ENCODE results near the gene FOXL1. TPM values are rescaled to one million over a fixed set of nuclear protein-coding genes. Genes with fewer than 3 reads are reported as not detected.

The FOXL1 gene
- total and polyA plus RNA-seq, 9 donors = 0.10 to 1.3 (median 0.44) TPM; not detected in 1

- Histone ChIP-seq H3K4me1 (ENCODE audit: insufficient read depth) (peaks cover 7% of the 10 kb centered on the region), H3K36me3 (no peaks in the 10 kb centered on the region), H3K27ac (no peak overlapping the region), H3K4me3 (no peak overlapping the region), H3K9me3 (no peaks in the 10 kb centered on the region), H3K27me3 (no peaks in the 10 kb centered on the region)
- 63 to 65% (median 64%) methylated on average over 28 of the region's 28 CpGs for WGBS, 3 donors
- intact Hi-C loops (cut with DNase I) = no loop called here
- DNase-seq = no peak
- no peak for TF ChIP-seq CTCF (IDR thresholded peaks at IDR 0.05)
- no peak for TF ChIP-seq POLR2A (IDR thresholded peaks at IDR 0.05)
- TF ChIP-seq EP300 (IDR thresholded peaks at IDR 0.05) = no peak
These were observed 19.8 kb upstream of the FOXL1 start for GRCh38 chr16:86558355-86559193.

- Histone ChIP-seq H3K4me3 (no peak overlapping the region), H3K36me3 (no peaks in the 10 kb centered on the region), H3K4me1 (ENCODE audit: insufficient read depth) (peaks cover 4% of the 10 kb centered on the region), H3K27ac (no peak overlapping the region), H3K9me3 (no peaks in the 10 kb centered on the region), H3K27me3 (no peaks in the 10 kb centered on the region)
- intact Hi-C loops (cut with DNase I) = loop anchor here in 1 of 4 donors (10.0 kb wide), 2 partner anchors 495 to 715 kb away; no protein-coding TSS in a partner anchor
- no peak for DNase-seq
- WGBS, 3 donors = 75 to 87% (median 75%) methylated on average over 9 of the region's 9 CpGs
- no peak for TF ChIP-seq POLR2A (IDR thresholded peaks at IDR 0.05)
- TF ChIP-seq CTCF (IDR thresholded peaks at IDR 0.05) = no peak
- TF ChIP-seq EP300 (IDR thresholded peaks at IDR 0.05) = no peak
These were observed 18.5 kb upstream of the FOXL1 start for GRCh38 chr16:86559802-86560305.

GRCh38 chr16:86562356-86562755 lies 16.0 kb upstream of the FOXL1 start:
- DNase-seq = no peak
- WGBS, 3 donors = 79 to 88% (median 81%) methylated on average over 6 of the region's 6 CpGs
- no peak overlapping the region for H3K4me3 ChIP-seq
- intact Hi-C loops (cut with DNase I) = loop anchor here in 1 of 4 donors (10.0 kb wide), 2 partner anchors 492 to 712 kb away; no protein-coding TSS in a partner anchor
- no peak overlapping the region for H3K27ac ChIP-seq
- H3K9me3 ChIP-seq = no peaks in the 10 kb centered on the region
- TF ChIP-seq POLR2A (IDR thresholded peaks at IDR 0.05) = no peak
- no peak for TF ChIP-seq CTCF (IDR thresholded peaks at IDR 0.05)
- TF ChIP-seq EP300 (IDR thresholded peaks at IDR 0.05) = no peak
- peaks cover 4% of the 10 kb centered on the region for H3K4me1 ChIP-seq (ENCODE audit: insufficient read depth)
- no peaks in the 10 kb centered on the region for H3K27me3 ChIP-seq
- no peaks in the 10 kb centered on the region for H3K36me3 ChIP-seq

- intact Hi-C loops (cut with DNase I) = loop anchor here in 2 of 4 donors (2.0 to 10.0 kb wide), 3 partner anchors 491 to 715 kb away; no protein-coding TSS in a partner anchor
- no peak overlapping the region for H3K27ac ChIP-seq
- H3K27me3 ChIP-seq = no peaks in the 10 kb centered on the region
- TF ChIP-seq CTCF (IDR thresholded peaks at IDR 0.05) (peak; percentile 98), POLR2A (IDR thresholded peaks at IDR 0.05) (no peak), EP300 (IDR thresholded peaks at IDR 0.05) (no peak)
- H3K4me3 ChIP-seq = peak overlapping the region; percentile 9
- peak; percentile 74 to 93 (median 86) for DNase-seq
- 1% methylated on average over 41 of the region's 41 CpGs for WGBS, 3 donors
- peaks cover 4% of the 10 kb centered on the region for H3K4me1 ChIP-seq (ENCODE audit: insufficient read depth)
- no peaks in the 10 kb centered on the region for H3K36me3 ChIP-seq
- no peaks in the 10 kb centered on the region for H3K9me3 ChIP-seq
These were observed 14.6 kb upstream of the FOXL1 start for GRCh38 chr16:86563469-86564345.

Data from ovary (tissue), 9 donors.